Epidermal melanocyte (primary cell): ENCODE results near the gene SDR42E1.
"Not testable (repeated sequence)": the region's sequence is repeated elsewhere in the genome, so short reads cannot be mapped to it uniquely, and the experiment has no call there.

Source experiments
- DNase-seq: peaks from one replicate; pipeline ENCODE4 v3.0.0; 2011; ENCODE audit warnings: low spot score; ENCODE audit not compliant: insufficient read length

SDR42E1 gene

DNA sequence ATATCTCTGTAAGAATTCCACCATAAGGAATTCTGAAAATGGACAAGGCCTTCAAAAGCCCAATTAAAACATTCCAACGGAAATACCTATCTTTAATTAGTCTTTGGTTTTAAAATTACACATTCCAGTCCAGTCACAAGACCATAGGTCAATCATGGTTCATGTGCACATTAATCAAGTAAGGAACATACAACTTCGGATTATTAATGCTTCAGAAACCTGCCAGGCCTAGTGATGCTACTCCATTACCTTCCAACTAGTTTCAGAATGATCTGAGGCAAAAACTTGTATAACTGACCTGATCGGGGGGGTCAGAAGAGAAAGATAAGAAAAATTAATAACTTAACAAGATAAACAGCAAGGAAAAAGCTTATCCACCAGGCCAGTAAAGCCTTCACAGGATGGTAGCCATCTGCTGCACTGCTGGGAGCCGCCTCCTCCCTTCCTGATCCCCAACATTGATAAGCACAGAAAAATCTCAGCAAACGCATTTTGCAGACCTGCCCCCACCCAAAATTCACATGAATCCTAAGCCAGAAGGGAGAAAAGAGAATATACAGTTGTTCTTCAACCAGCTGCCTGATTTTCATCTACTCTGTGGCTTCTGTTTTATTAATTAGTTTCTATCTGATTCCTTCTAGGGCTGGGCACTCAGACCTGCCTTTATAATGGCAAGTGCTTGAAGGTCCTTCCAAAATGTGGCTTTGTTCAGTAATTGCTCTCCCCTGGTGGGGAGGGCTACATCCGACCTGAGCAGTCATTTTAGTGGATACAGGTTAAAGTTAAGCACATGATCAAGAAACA is 6.0 kb downstream of the SDR42E1 start:
- DNase-seq, result no peak

DNA sequence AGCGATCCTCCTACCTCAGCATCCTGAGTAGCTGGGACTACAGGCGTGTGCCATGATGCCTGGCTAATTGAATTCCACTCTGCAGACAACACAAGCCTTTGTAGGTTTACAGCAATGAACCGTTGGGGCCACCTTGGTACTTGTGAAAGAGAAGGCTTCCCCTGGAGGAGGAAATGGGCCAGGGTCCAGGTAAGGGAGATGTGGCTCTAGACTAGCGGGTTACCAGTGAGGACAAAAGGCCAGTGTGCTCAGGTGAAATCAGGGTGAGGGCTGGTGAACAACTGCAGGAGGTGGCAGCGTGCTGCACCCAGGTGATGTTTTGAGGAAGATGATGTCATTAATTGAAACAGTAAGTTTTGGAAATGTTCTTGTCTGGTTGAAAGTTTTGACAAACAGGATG is 6.7 kb downstream of the SDR42E1 start:
- DNase-seq, result no peak

DNA sequence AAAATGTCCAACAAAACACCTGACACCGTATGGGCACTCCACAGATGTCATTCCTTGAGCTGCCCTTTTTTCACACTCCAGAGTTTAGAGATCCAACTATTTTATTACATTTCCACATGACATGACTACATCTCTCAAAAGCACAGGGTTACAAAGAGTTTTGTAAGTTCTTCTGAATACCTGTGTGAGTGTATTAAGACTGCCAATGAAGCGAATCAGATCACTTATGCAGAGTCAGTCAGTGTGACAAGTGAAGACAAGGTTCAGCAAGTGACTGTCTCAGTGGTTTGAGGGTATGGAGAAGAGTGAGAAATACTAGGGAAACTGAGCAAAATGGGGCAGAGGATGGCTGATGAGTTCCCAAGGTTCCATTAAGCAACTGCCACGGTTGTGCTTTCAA is 8.4 kb downstream of the SDR42E1 start:
- no peak for DNase-seq

DNA sequence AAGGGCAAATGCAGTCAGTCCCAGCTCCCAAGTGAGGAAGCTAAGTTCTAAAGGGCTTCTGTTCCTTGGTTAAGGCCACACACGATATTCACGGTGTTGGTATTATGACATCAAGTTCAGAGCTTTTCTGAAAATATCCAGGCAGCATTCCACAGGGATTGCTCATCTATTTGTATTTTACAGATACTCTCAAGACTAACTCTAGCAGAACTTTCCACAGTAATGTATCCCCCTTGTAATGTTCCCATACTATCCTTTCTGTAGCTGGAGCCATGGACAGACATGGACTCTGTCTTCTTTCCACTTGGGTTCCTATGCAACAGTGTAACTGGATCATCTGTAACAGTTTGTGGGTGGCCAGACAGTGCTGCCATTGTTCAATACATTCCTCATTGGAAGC is 13.5 kb downstream of the SDR42E1 start:
- no peak for DNase-seq

DNA sequence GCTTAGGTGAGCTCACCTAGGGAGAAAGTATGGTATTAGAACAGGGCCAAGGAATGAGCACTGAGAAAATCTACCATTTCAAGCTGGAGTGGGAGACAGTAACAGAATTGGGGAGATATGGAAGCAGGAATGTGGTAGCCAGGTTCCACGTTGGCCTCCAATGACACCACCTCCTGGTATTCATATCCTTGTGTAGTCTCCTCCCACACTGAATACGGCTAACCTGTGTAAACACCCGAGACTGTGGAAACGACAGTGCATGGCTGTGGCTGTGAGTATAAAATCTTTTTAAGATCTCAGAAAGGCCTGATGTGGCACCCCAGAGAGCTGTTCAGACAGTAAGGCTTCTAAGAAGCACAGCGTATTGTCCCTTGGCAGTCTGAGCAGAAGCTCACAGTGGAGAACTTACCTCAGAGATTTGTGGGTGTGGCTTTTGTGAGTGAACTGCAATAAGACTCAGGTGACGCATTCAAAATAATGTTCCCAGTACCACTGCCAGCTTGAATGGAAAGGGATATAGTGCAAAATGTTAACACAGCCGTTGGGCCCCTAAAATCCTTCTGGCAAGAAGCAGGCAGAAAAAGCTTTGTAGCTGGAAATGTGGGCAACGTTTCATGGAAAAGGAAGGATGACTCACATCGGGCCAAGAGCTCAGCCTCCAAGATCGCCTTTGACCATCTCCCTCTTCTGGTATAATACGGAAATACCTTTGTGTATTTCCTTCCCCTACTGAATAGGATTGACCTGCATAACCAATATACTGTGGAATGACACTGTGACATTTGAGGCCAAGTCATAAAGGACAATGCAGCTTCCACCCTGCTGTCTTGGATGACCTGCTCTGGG is 14.4 kb downstream of the SDR42E1 start:
- DNase-seq, result no peak

DNA sequence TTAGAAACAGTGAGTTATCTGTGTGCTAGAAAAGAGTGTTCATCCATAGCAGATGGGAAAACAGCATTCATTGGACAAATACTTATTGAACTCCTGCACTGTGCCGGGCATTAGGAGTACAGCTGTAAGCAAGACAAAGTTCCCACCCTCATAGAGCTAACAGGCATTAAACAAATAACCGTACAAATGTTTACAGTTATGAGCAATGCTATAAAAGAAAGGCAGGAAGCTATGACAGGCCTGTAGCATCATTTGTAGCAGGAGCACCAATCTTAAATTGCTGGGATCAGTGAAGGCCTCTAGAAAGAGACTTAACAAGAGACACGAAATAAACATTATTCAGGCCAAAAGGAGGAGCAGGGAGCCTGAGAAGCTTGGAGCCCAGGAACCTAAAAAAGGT is 15.6 kb downstream of the SDR42E1 start:
- no peak for DNase-seq

DNA sequence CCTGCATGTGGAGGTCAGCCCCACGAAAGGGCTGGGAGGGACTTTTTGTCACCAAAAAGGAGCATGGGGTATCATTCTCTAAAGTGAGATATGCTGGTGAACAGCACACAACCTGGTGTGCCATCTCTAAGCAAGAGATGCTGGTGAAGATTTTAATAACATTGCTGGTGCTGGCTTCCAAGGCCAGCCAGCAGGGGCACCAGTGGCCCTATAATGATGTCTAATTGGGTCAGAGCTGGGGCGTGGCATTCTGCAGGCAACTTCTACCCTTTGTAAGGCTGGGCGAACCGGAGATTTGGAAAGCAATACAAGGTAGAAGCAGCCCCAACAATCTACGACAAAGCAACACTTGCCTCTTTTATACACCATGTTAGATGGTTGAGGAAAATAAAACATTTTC is 16.8 kb downstream of the SDR42E1 start:
- DNase-seq, result no peak

DNA sequence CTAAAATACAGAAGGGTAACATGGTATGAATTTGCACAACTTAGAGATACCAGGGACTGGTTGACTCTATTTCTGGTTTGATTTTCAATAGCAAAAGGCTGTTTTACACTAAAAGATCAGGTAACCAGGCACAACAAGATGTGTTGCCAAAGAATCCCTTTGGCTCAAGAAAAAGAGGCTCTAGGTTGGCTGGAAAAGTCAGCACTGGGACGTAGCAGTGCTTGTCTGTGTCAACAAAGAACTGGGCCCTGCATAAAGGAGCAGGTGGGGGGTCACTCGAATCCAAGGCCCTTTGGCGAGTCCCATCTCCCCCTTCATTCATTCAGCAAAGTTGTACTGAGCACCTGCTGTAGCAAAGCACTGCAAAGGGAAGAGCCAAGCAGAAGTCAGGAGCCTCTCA is 18.4 kb downstream of the SDR42E1 start:
- no peak for DNase-seq

DNA sequence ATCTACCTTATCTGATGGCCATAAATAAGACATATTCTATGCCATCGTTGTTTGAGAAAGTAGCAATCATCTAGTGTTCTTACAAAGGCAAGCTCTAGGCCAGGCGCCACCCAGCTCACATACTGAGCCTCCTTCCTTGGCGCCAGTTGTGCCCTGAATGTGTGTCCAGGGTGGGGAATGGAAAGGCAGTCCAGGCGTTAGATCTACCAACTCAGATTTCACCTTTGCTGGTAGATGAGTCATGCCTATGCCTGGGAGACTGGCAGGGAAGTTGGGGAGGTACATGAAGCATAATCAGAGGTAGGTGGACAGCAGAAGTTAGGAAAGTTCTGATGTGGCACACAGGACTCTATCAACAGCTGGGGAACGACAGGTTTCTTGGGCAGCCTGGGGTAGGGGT is 23.6 kb downstream of the SDR42E1 start:
- no peak for DNase-seq

DNA sequence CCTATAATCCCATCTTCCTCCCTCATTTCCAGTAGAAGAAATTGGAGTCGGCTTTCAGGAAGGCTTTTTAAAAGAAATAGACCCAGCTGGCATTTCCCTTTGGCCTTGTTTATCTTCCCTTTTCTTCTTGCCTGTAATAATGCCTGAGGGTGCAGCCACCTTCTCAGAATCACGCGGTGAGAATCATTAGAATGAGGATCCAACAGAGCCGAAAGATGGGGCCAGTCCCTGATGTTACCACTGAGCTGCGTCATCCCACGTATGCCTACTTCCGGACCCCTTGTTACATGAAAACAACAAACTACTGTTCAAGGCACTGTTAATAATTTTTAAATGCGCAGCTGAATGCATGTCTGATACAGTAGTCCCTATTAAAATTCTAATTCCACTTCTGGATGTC is 24.1 kb downstream of the SDR42E1 start:
- no peak for DNase-seq

DNA sequence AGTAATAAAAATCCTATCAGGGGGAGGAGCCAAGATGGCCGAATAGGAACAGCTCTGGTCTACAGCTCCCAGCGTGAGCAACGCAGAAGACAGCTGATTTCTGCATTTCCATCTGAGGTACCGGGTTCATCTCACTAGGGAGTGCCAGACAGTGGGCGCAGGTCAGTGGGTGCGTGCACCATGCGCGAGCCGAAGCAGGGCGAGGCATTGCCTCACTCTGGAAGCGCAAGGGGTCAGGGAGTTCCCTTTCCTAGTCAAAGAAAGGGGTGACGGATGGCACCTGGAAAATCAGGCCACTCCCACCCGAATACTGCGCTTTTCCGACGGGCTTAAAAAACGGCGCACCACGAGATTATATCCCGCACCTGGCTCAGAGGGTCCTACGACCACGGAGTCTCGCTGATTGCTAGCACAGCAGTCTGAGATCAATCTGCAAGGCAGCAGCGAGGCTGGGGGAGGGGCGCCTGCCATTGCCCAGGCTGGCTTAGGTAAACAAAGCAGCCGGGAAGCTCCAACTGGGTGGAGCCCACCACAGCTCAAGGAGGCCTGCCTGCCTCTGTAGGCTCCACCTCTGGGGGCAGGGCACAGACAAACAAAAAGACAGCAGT is 33.8 kb downstream of the SDR42E1 start:
- DNase-seq, result not testable (repeated sequence)

DNA sequence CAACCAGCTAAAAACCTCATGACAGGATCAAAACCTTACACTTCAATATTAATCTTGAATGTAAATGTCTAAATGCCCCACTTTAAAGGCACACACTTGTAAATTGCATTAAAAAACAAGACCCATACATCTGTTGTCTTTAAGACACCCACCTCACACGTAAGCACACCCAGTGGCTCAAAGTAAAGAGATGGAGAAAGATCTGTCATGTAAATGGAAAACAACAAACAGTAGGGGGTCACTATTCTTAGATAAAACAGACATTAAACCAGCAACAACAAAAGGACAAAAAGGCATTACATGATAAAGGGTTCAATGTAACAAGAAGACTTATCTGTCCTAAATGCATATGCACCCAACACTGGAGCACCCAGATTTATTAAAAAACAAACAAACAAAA is 35.6 kb downstream of the SDR42E1 start:
- DNase-seq, result no peak

DNA sequence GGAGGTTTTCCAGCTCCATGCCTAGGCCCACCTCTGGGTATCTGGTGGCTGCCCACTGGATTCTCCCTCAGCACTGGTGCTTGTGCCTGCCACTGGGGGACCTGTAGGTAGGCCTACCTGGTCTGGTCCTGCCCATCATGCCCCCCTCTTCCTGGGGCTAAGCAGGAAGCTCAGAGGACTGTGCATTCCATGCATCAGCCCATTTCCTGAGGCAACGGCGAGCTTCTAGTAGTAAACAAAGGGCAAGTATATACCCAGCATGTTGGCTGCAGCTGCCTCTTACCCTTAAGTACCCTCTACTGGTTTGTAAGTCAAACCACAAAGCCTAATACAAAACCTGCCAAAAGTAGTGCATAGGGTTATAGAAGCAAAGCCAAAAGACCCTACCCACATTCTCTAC is 37.5 kb downstream of the SDR42E1 start:
- no peak for DNase-seq

DNA sequence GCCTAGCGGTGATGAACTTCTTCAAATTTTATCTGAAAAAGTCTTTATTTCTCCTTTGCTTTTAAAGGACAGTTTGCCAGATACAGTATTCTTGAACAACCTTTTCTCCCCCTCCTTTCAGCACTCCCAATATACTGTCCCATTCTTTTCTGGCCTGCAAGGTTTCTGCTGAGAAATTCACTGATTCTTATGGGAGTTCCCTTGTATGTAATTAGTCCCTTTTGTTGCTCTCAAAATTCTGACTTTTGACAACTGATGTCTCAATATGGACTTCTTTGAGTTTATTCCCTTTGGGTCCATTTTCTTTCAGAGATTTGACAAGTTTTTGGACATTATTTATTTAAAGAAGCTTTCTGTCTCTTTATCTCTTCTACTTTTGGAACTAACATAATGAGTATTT is 39.4 kb downstream of the SDR42E1 start:
- no peak for DNase-seq

DNA sequence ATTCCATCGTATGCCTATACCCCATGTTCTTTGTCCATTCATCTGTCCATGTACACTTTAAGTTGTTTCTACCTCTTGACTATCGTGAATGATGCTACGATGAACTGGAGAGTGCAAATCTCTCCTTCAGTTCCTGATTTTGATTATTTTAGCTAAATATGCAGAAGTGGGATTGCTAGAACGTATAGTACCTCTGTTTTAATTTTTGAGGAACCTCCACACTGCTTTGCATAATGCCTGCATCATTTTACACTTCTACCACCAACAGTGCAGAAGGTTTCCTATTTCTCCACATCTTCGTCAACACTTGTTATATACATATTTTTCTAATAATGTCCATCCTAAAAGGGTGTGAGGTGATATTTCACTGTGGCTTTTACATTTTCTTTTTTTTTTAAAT is 43.9 kb downstream of the SDR42E1 start:
- DNase-seq, result no peak

DNA sequence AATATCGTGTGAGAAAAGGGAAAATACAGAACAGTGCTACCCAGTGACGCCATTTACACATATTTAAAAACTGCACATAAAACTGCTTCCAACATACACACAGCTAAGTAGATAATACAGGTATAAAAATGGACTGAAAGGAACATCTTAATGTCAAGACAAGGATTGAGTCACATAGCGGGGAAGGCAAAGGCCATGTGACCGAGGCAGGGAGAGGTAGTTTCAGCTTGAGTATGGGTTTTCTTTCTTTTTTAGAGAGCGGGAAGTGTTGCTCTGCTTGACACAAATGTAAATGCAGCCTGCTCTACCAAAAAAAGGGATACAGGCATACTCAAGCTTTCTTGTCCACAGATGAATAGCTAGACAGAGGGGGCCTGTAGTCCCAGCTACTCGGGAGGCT is 46.5 kb downstream of the SDR42E1 start:
- no peak for DNase-seq

DNA sequence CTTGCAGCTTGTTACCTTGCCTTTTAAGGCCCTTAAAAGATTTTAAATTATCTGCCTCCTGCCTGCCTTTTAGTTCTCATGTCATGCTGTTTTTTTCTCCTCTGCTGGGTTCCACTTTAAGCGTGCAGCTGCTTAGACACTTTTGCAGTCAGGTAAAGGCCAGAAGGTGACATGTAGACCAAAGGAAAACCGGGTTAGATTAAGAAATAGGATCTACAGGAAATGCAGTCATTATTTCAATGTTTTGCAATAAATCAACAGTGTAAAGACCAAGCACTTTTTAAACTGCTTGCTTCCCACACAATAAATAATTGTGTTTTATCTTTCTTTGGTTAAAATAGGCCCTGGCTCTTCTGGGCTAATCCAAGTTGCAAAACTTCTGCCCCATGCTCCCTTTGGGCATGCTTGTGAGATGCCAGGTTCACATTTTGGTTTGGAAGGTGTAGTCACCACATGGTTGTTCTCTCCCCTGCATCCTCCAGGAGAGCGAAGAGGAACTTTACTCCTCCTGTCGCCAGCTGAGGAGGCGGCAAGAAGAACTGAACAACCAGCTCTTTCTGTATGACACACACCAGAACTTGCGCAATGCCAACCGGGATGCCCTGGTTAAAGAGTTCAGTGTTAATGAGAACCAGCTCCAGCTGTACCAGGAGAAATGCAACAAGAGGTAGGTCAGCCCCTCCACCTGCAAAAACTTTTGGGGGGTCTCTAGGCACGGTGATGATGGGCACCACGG is 54.9 kb downstream of the SDR42E1 start:
- DNase-seq, result peak; percentile 35

DNA sequence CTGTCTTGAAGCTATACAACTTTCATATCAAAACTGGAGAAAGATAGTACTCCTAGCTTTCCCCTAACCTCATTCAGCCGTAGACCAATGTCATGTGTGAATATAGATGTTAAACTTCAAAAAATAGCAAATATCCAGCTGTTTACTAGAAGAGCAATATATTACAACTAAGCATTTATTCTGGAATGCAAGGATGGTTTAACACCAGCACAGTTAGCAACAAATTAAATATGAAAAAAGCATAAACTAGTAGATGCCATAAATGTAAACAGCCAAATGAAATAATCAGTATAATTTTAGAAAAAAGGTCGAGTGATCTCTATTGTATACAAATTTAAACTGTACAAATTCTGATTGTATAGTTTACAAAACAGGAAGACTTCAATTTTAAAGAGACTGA is 59.7 kb downstream of the SDR42E1 start:
- DNase-seq, result no peak

DNA sequence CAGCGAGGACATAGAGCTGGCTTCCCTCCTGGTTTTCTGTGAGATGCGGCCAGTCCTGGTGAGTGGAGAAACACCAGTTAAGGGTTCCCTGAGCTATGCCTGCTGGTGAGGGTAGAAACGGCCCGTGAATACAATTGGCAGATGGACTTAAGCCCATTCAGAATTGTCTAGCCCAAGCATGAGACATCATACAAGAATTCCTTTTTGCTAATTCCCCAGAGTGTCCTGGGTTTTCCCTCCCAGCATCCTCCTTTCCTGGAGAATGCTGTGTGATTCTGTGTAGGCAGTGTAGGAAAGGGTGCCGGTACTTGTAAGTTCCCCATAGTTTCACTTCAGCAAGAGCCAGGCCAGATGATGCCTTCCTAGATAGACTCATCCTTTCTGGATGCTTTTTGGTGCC is 65.1 kb downstream of the SDR42E1 start:
- DNase-seq, result no peak

DNA sequence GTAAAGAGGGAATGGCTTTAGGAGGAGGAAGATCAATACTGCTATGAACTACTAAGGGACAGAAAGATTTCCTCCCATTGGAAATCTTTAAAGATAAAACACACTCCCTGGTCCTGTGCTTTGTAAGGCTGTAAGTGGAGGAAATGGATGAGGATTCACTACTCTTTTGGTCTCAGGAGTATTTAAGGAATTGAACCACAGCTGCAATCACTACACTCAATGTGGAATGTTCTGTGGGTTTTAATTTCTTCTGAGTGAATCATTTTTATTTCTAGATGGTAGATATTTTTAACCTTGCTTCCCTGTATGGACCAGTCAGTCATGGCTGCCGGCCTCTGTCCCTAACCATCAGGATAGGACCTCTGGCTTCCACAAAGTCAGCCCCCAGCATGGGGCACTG is 65.6 kb downstream of the SDR42E1 start:
- DNase-seq, result no peak

DNA sequence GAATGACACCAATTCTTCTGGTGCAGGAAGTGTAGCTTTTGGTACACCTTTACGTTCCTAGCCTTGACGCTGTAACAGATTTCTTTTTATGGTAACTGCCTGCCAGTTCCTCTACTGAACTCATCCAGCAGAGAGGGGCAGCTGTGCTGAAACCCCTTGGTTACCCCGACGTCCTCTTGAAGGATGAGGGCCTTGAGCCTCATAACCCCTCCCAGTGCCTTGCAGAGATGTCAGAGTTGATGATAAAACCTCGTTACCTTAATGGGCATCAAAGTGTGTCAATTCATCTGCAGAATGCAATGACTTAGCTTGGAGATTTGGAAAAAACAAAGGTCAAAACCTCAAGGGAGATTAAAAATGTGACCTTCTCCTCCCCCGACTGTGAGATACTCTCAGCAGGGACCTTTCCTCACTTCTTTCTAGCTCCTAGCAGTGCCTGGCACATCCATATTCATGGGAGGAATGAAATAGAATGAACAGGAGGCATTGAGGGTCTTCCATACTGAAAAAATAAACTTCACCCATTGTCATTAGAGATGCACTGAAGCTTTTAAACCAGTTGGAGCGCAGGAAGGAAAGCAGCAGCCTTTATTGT is 69.2 kb downstream of the SDR42E1 start:
- no peak for DNase-seq
